ENCODE measurements around the gene ATE1. TPM values are rescaled to one million over a fixed set of nuclear protein-coding genes. Genes with fewer than 3 reads are reported as not detected.
A peak's percentile ranks its signal among the peaks of the same experiment; 100 is the strongest.

Gene ATE1
- total RNA-seq, 1 donor from 2014 or later, result 34.4 TPM

DNA sequence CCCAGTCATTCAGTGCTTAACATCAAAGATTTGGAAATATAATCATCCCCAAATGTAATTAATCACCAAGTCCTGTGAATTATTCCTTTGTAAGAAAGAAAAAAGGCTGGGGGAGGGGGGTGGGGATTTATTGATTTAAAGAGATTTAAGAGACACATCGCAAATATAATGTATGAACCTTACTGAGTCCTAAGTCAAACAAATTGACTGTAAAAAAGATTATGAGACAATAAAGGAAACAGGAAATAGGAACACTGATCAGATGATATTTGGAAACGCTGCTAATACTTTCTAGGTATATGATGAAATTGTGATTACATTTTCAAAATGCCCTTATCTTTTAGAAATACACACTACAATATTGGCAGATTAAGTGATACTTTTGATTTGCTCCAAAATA, 92.5 kb downstream of the ATE1 start:
- Histone ChIP-seq H3K27ac (replicated peaks) (no peak overlapping the region), H3K36me3 (peaks cover 31% of the 10 kb centered on the region), H3K4me3 (no peak overlapping the region), H3K4me1 (peaks cover 10% of the 10 kb centered on the region), H3K27me3 (ENCODE audit: low read depth) (no peaks in the 10 kb centered on the region), H3K9me3 (replicated peaks) (no peaks in the 10 kb centered on the region)
- TF ChIP-seq CTCF (IDR thresholded peaks at IDR 0.05; ENCODE audit: borderline replicate concordance), result no peak
- DNase-seq, result no peak
- intact Hi-C loops (cut with micrococcal nuclease), result no loop called here

- H3K4me3 ChIP-seq, result no peak overlapping the region
- no peak overlapping the region for H3K27ac ChIP-seq (replicated peaks)
- no peak for TF ChIP-seq CTCF (IDR thresholded peaks at IDR 0.05; ENCODE audit: borderline replicate concordance)
- H3K9me3 ChIP-seq (replicated peaks), result no peaks in the 10 kb centered on the region
- peaks cover 11% of the 10 kb centered on the region for H3K4me1 ChIP-seq
- no peak for DNase-seq
- H3K36me3 ChIP-seq, result peaks cover 31% of the 10 kb centered on the region
- H3K27me3 ChIP-seq (ENCODE audit: low read depth), result no peaks in the 10 kb centered on the region
- intact Hi-C loops (cut with micrococcal nuclease), result no loop called here
Observed at GRCh38 chr10:121834757-121835156, 93.1 kb downstream of the ATE1 start.

DNA sequence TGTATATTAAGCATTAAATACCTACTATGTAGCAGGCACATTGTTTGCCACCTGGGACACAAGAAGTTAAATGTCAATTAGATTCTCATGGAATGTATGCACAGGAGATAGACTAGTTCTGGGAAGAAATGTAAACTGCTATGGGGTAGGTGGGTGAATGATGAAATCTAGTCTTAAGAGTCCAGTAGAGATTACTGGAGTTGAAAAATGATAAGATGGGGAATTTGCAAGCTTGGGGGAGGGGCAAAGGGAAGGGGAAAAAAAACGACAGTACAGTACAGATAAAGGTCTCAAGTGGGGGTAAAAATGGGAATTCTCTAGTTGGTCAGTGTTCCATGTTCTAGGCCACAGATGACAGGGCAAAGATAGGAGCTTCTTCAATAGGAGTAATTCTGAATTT, 94.4 kb downstream of the ATE1 start:
- DNase-seq, result no peak

GRCh38 chr10:121832647-121833046, 95.2 kb downstream of the ATE1 start:
- Histone ChIP-seq H3K27me3 (ENCODE audit: low read depth) (no peaks in the 10 kb centered on the region), H3K36me3 (peaks cover 38% of the 10 kb centered on the region), H3K4me3 (no peak overlapping the region), H3K9me3 (replicated peaks) (no peaks in the 10 kb centered on the region), H3K27ac (replicated peaks) (no peak overlapping the region), H3K4me1 (peaks cover 11% of the 10 kb centered on the region)
- no peak for TF ChIP-seq CTCF (IDR thresholded peaks at IDR 0.05; ENCODE audit: borderline replicate concordance)
- intact Hi-C loops (cut with micrococcal nuclease), result no loop called here
- DNase-seq, result no peak

More for the DNA sequence above, 94.4 kb downstream of the ATE1 start:
- H3K27me3 ChIP-seq (ENCODE audit: low read depth), result no peaks in the 10 kb centered on the region
- no peak for TF ChIP-seq CTCF (IDR thresholded peaks at IDR 0.05; ENCODE audit: borderline replicate concordance)
- no peak overlapping the region for H3K27ac ChIP-seq (replicated peaks)
- H3K9me3 ChIP-seq (replicated peaks), result no peaks in the 10 kb centered on the region
- peaks cover 31% of the 10 kb centered on the region for H3K36me3 ChIP-seq
- intact Hi-C loops (cut with micrococcal nuclease), result no loop called here
- no peak overlapping the region for H3K4me3 ChIP-seq
- H3K4me1 ChIP-seq, result peaks cover 11% of the 10 kb centered on the region

DNA sequence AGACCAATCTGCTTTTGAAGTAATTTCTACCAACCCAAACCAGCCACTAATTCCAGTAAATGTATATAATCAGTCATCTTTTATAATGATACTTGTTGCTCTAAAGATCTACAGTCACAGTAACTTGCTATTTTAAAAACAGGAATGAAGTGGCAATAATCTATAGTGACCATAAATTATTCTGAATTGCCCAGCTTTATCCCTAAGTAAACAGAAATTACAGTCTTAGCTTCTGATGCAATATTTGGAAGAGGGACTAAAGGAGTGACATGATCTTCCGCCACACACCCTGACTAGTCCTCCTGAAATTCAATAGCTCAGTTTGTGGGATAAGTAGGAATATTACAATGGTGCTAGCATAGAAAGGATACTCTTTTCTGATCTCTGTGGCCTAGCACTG, 96.1 kb downstream of the ATE1 start:
- Histone ChIP-seq H3K36me3 (peaks cover 41% of the 10 kb centered on the region), H3K9me3 (replicated peaks) (no peaks in the 10 kb centered on the region), H3K4me1 (peaks cover 11% of the 10 kb centered on the region), H3K27ac (replicated peaks) (no peak overlapping the region), H3K27me3 (ENCODE audit: low read depth) (no peaks in the 10 kb centered on the region), H3K4me3 (no peak overlapping the region)
- DNase-seq, result no peak
- TF ChIP-seq CTCF (IDR thresholded peaks at IDR 0.05; ENCODE audit: borderline replicate concordance), result no peak
- intact Hi-C loops (cut with micrococcal nuclease), result no loop called here

DNA sequence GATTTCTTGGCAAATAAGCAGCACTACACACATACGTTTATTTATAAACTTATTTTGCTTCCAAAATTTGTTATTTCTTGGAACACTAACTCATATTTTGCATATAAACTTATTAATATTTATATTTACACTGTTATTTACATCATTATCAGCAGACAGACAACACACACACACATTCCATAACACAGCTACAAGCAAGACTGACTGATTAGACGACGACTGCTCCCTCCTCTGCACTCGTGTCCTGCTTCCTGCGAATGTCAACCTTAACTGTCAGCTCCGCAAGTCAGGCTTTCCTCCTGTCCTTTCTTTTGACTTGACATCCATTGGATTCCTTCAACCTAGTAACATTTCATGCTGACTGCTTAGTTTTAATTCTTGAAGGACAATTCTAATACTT, 96.6 kb downstream of the ATE1 start:
- intact Hi-C loops (cut with micrococcal nuclease), result no loop called here
- Histone ChIP-seq H3K36me3 (peaks cover 43% of the 10 kb centered on the region), H3K27ac (replicated peaks) (peak overlapping the region; percentile 51), H3K9me3 (replicated peaks) (no peaks in the 10 kb centered on the region), H3K4me3 (no peak overlapping the region), H3K4me1 (peaks cover 11% of the 10 kb centered on the region), H3K27me3 (ENCODE audit: low read depth) (no peaks in the 10 kb centered on the region)
- DNase-seq, result no peak
- no peak for TF ChIP-seq CTCF (IDR thresholded peaks at IDR 0.05; ENCODE audit: borderline replicate concordance)

Measured in left ventricle myocardium inferior (tissue), 1 donor.